Transverse colon (tissue), 4 donors: ENCODE results near the gene DPEP2NB. TPM values are rescaled to one million over a fixed set of nuclear protein-coding genes. Genes with fewer than 3 reads are reported as not detected.
A peak's percentile ranks its signal among the peaks of the same experiment; 100 is the strongest.

Experiments used
- DNase-seq: peaks from one replicate; pipeline ENCODE4 v3.0.0-alpha.2; 2019
- H3K27ac ChIP-seq, 4 donors: fragments of 200-600 bp; sonication (generic); 2 replicates each; pipeline ENCODE4 v1.5.1; 2016 to 2018; ENCODE audit warnings: inconsistent platforms in 4 of 4
- H3K27me3 ChIP-seq: fragments of 200-600 bp; sonication (generic); 2 replicates; pipeline ENCODE4 v1.5.1; 2017; ENCODE audit warnings: inconsistent platforms
- H3K36me3 ChIP-seq, 4 donors: fragments of 200-600 bp; sonication (generic); 2 replicates each; pipeline ENCODE4 v1.5.1; 2017 to 2019; ENCODE audit warnings: inconsistent platforms in 4 of 4
- H3K4me1 ChIP-seq, 4 donors: fragments of 200-600 bp; sonication (generic); 2 replicates each; pipeline ENCODE4 v1.5.1; 2017 to 2020; ENCODE audit warnings: inconsistent platforms in 4 of 4
- H3K4me3 ChIP-seq, 4 donors: fragments of 200-600 bp; sonication (generic); 1 replicate in 1 of 4; 2 replicates in 3 of 4; pipeline versions ENCODE4 v1.5.1 to v1.6.1; 2017 to 2019; ENCODE audit warnings: inconsistent platforms in 4 of 4
- H3K9me3 ChIP-seq, 2 donors: fragments of 200-600 bp; sonication (generic); 2 replicates each; pipeline ENCODE4 v1.5.1; 2017 to 2019; ENCODE audit warnings: inconsistent platforms in 2 of 2
- EP300 ChIP-seq: sonication (generic); formaldehyde crosslinking; IDR thresholded peaks from one replicate; pipeline ENCODE4 v1.6.1; 2017; ENCODE audit warnings: antibody characterized with exemption, low read depth
- POLR2A ChIP-seq: fragments of 450-650 bp; IDR thresholded peaks from one replicate; pipeline ENCODE4 v1.6.1; 2016; ENCODE audit warnings: antibody characterized with exemption, mild to moderate bottlenecking, moderate library complexity
- POLR2AphosphoS5 ChIP-seq, 3 donors: sonication (generic); formaldehyde crosslinking; IDR thresholded peaks; one replicate each; pipeline ENCODE4 v1.6.1; 2016; ENCODE audit warnings: antibody characterized with exemption in 3 of 3
- WGBS, 2 donors: methylation state at CpG; one replicate each; pipeline ENCODE4 v1.1.5; 2018; ENCODE audit warnings: low coverage in 1 of 2; 5-methylcytosine and 5-hydroxymethylcytosine counted together
- in situ Hi-C, 4 donors: fragments of 200-750 bp; cut with MboI; loops; one replicate each; pipeline versions ENCODE4 v1.15.0 to v1.15.1; 2017; ENCODE audit warnings: low sequenced_read_pairs in 3 of 4, low pct_ligation_motif_present in 1 of 4, low pct_unique_long_range_greater_than_20kb in 1 of 4
- intact Hi-C: fragments of 100-400 bp; cut with DNase I; formaldehyde crosslinking; loops from one replicate; pipeline ENCODE4 v1.15.1; 2023; ENCODE audit warnings: low total_unique reads
- small RNA-seq, 4 donors: library from RNA; depleted of rRNA; stranded (forward); fragments of <200 nt; gene quantifications; one replicate each; pipeline ENCODE3, GENCODE V24; 2016
- total RNA-seq, 4 donors: library from RNA; depleted of rRNA; stranded (reverse); fragments of >200 nt; gene quantifications; one replicate each; pipeline ENCODE4 v1.1.0, GENCODE V29; 2016
- TF ChIP-seq, protein P1 (sequence below), 5 experiments: fragments of 200-600 bp in 3 of 5; fragments of 450-650 bp in 2 of 5; sonication (generic) in 3 of 5; IDR thresholded peaks; 1 replicate in 2 of 5; 2 replicates in 3 of 5; pipeline ENCODE4 v1.5.1; 2016 to 2017; ENCODE audit warnings: antibody characterized with exemption in 5 of 5, inconsistent platforms in 3 of 5, mild to moderate bottlenecking in 2 of 5, moderate library complexity in 1 of 5

The DPEP2NB gene
- total RNA-seq, 4 donors from 2014 or later = not detected

DNA sequence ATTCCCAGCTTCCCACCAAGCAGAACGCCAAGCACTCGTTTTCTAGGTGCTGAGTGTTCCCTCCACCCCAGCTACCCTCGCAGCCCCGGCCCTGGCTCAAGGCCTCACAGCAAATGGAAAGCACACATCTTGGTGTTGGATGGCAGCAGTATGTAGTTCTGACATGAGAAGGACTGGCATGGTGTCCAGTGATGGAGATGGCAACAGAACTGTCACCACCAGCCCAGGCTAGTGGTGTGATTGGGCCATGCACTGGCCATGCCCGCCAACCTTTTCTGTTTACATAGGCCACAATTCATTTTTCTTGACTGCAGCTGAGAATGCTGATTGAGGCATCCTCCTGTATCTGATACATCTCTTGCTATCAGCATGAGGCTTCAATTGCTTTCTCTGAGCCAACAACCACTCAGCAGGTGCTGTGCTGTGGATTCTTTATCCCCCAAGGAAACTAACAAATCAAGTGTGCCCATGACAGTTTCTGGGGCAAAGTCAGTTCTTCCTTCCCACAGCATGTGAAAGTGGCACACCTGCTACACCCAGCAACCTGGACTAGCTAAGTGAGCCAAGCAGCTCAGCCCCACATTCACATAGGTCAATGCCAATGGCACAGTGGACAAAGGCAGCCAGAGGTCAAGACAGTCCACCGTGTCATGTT, 51.1 kb downstream of the DPEP2NB start:
- 80 to 88% methylated on average over 2 to 6 of the region's 6 CpGs for WGBS, 2 donors
- TF ChIP-seq, protein P1, sequence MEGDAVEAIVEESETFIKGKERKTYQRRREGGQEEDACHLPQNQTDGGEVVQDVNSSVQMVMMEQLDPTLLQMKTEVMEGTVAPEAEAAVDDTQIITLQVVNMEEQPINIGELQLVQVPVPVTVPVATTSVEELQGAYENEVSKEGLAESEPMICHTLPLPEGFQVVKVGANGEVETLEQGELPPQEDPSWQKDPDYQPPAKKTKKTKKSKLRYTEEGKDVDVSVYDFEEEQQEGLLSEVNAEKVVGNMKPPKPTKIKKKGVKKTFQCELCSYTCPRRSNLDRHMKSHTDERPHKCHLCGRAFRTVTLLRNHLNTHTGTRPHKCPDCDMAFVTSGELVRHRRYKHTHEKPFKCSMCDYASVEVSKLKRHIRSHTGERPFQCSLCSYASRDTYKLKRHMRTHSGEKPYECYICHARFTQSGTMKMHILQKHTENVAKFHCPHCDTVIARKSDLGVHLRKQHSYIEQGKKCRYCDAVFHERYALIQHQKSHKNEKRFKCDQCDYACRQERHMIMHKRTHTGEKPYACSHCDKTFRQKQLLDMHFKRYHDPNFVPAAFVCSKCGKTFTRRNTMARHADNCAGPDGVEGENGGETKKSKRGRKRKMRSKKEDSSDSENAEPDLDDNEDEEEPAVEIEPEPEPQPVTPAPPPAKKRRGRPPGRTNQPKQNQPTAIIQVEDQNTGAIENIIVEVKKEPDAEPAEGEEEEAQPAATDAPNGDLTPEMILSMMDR (IDR thresholded peaks at IDR 0.05) = no peak
- no peak for TF ChIP-seq POLR2AphosphoS5 (IDR thresholded peaks at IDR 0.05)
- no peak for TF ChIP-seq POLR2A
- no peak for TF ChIP-seq EP300
- no peak for DNase-seq
- no peaks in the 10 kb centered on the region for H3K9me3 ChIP-seq
- peak overlapping the region; percentile 2 to 95 (median 24) for H3K27ac ChIP-seq
- intact Hi-C loops (no loop called here), in situ Hi-C loops (no loop called here)
- H3K27me3 ChIP-seq = peaks cover 19% of the 10 kb centered on the region
- no peaks in the 10 kb centered on the region for H3K36me3 ChIP-seq
- H3K4me1 ChIP-seq = peaks cover 15 to 62% (median 39%) of the 10 kb centered on the region in 4 donors
- H3K4me3 ChIP-seq = no peak overlapping the region

DNA sequence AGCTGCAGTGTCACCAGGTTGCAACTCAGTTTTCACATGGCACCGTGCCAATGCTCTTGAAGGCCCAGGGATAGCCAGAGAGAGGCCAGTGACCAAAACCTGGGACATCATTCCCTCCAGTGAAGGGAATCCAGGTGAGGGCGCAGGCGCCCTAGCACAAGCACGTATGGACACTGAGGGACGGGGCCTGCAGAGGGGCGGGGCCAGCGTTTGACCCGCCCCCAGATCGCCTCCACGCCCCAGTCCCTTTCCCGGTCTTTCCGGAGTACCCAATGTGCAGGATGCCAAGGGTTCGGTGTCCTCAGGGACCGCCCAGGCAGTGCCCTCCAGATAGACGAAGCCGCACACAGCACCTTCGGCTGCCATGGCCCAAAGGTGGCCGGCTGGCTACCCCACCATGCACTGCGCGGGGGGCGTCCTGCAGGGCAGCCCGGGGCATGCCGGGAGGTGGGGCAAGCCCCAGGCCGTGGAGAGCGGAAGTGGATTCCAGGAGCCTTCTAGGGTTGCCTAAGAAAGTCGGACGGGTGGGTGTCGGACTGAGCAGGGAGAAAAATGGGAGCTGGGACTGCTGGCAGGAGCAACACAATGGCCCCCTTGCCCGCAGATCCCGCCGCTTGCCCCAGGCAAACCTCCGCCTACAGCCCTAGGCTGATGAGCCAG, 51.9 kb downstream of the DPEP2NB start:
- Histone ChIP-seq H3K9me3 (no peaks in the 10 kb centered on the region), H3K27me3 (peaks cover 10% of the 10 kb centered on the region), H3K27ac (peak overlapping the region; percentile 2 to 49 (median 24)), H3K4me1 (peaks cover 15 to 62% (median 41%) of the 10 kb centered on the region in 4 donors), H3K36me3 (no peaks in the 10 kb centered on the region), H3K4me3 (no peak overlapping the region)
- 75% methylated on average over 32 of the region's 32 CpGs; no CpG with 5 or more reads in 1 of the 2 donors for WGBS, 2 donors
- intact Hi-C loops = no loop called here
- in situ Hi-C loops = no loop called here
- no peak for DNase-seq
- TF ChIP-seq EP300 = no peak
- no peak for TF ChIP-seq POLR2AphosphoS5 (IDR thresholded peaks at IDR 0.05)
- no peak for TF ChIP-seq POLR2A
- TF ChIP-seq, protein P1 (IDR thresholded peaks at IDR 0.05) = no peak

Small RNA genes lying within 50 kb of the gene (small RNA-seq; reads per million reads assigned to genes)
- gene RNU6-359P = 0 reads per million in 4 donors

Other genes starting within 250 kb of the DPEP2NB start
- gene RANBP10, start 209.4 kb downstream of the DPEP2NB start, total RNA-seq = 10 to 100 TPM; 15.1 to 32.9 (median 19.1) TPM
- gene TSNAXIP1, start 209.0 kb downstream of the DPEP2NB start, total RNA-seq = under 1 TPM in 1 of 4 donors, not detected in 3; 0.55 TPM
- 10 to 100 TPM; 24.7 to 44.1 (median 32.7) TPM for gene THAP11, start 173.6 kb downstream of the DPEP2NB start, total RNA-seq
- 100 to 1,000 TPM in 1 of 4 donors, 10 to 100 TPM in 3; 75.2 to 131 (median 89.0) TPM for gene NUTF2, start 169.0 kb downstream of the DPEP2NB start, total RNA-seq
- 100 to 1,000 TPM in 2 of 4 donors, 10 to 100 TPM in 2; 58.2 to 248 (median 100) TPM for gene CENPT, start 168.2 kb downstream of the DPEP2NB start, total RNA-seq
- gene EDC4, start 142.9 kb downstream of the DPEP2NB start, total RNA-seq = 100 to 1,000 TPM in 2 of 4 donors, 10 to 100 TPM in 2; 76.4 to 162 (median 105) TPM
- gene NRN1L, start 131.0 kb downstream of the DPEP2NB start, total RNA-seq = 1 to 10 TPM in 1 of 4 donors, not detected in 3; 2.5 TPM
- 100 to 1,000 TPM in 1 of 4 donors, 10 to 100 TPM in 3; 24.1 to 132 (median 56.2) TPM for gene PSKH1, start 122.7 kb downstream of the DPEP2NB start, total RNA-seq
- 1 to 10 TPM in 3 of 4 donors, not detected in 1; 1.6 to 2.1 (median 1.6) TPM for gene CTRL, start 84.0 kb downstream of the DPEP2NB start, total RNA-seq
- 100 to 1,000 TPM in 1 of 4 donors, 10 to 100 TPM in 3; 65.6 to 100 (median 68.6) TPM for gene PSMB10, start 79.1 kb downstream of the DPEP2NB start, total RNA-seq
- 10 to 100 TPM in 1 of 4 donors, 1 to 10 TPM in 3; 2.2 to 30.7 (median 4.2) TPM for gene LCAT, start 71.8 kb downstream of the DPEP2NB start, total RNA-seq
- gene SLC12A4, start 47.3 kb downstream of the DPEP2NB start, total RNA-seq = 10 to 100 TPM; 18.1 to 46.4 (median 25.4) TPM
- gene DPEP3, start 35.4 kb downstream of the DPEP2NB start, total RNA-seq = not detected
- 1 to 10 TPM; 1.5 to 4.4 (median 1.5) TPM for gene DPEP2, start 16.4 kb downstream of the DPEP2NB start, total RNA-seq
- 10 to 100 TPM in 1 of 4 donors, 1 to 10 TPM in 3; 4.8 to 13.1 (median 6.2) TPM for gene DDX28, start 7.3 kb upstream of the DPEP2NB start, total RNA-seq
- 10 to 100 TPM in 3 of 4 donors, 1 to 10 TPM in 1; 9.2 to 13.1 (median 11.2) TPM for gene DUS2, start 7.4 kb upstream of the DPEP2NB start, total RNA-seq
- gene NFATC3, start 69.5 kb upstream of the DPEP2NB start, total RNA-seq = 100 to 1,000 TPM in 1 of 4 donors, 10 to 100 TPM in 3; 27.5 to 107 (median 41.6) TPM
- 10 to 100 TPM; 61.3 to 87.5 (median 77.2) TPM for gene ESRP2, start 220.2 kb upstream of the DPEP2NB start, total RNA-seq
- gene PLA2G15, start 229.5 kb upstream of the DPEP2NB start, total RNA-seq = 10 to 100 TPM in 3 of 4 donors, 1 to 10 TPM in 1; 9.6 to 18.2 (median 15.0) TPM
- 100 to 1,000 TPM in 1 of 4 donors, 10 to 100 TPM in 3; 20.6 to 145 (median 31.4) TPM for gene SLC7A6, start 248.6 kb upstream of the DPEP2NB start, total RNA-seq